NB4 (cell line): ENCODE results near the gene MRPL14.
"Not testable (repeated sequence)": the region's sequence is repeated elsewhere in the genome, so short reads cannot be mapped to it uniquely, and the experiment has no call there.

Source experiments
- DNase-seq: peaks from one replicate; pipeline ENCODE4 v3.0.0; 2010; ENCODE audit warnings: low read depth
- H3K4me3 ChIP-seq: one replicate; pipeline ENCODE4 v1.5.1; 2011; ENCODE audit warnings: mild to moderate bottlenecking, low read depth, low read length, moderate library complexity
- MAX ChIP-seq: IDR thresholded peaks from 2 replicates; pipeline ENCODE4 v1.6.1; 2011; ENCODE audit warnings: low read depth, low read length
- MYC ChIP-seq: IDR thresholded peaks from 2 replicates; pipeline ENCODE4 v1.6.1; 2011; ENCODE audit warnings: low read depth, low read length
- POLR2A ChIP-seq: IDR thresholded peaks from 2 replicates; pipeline ENCODE4 v1.6.1; 2011; ENCODE audit warnings: mild to moderate bottlenecking; ENCODE audit not compliant: insufficient read length; ENCODE audit errors: extremely low read depth
- TF ChIP-seq, protein P1 (sequence below): IDR thresholded peaks from one replicate; pipeline ENCODE4 v1.5.1; 2012; ENCODE audit warnings: low read depth, low read length

Gene MRPL14

DNA sequence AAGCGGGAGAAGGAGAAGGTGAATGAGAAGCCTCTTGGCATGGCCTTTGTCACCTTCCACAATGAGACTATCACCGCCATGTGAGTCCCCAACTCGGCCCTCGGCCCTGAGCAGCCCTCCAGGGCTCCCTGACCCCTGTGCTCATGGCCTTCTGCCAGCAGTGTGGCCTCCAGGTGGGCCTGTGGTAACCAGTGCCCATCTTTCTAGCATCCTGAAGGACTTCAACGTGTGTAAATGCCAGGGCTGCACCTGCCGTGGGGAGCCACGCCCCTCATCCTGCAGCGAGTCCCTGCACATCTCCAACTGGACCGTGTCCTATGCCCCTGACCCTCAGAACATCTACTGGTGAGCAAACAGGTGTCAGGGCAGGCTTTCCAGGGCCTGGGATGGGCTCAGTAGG, 21.1 kb upstream of the MRPL14 start:
- TF ChIP-seq POLR2A (no peak), MAX (no peak), MYC (no peak)
- TF ChIP-seq, protein P1, sequence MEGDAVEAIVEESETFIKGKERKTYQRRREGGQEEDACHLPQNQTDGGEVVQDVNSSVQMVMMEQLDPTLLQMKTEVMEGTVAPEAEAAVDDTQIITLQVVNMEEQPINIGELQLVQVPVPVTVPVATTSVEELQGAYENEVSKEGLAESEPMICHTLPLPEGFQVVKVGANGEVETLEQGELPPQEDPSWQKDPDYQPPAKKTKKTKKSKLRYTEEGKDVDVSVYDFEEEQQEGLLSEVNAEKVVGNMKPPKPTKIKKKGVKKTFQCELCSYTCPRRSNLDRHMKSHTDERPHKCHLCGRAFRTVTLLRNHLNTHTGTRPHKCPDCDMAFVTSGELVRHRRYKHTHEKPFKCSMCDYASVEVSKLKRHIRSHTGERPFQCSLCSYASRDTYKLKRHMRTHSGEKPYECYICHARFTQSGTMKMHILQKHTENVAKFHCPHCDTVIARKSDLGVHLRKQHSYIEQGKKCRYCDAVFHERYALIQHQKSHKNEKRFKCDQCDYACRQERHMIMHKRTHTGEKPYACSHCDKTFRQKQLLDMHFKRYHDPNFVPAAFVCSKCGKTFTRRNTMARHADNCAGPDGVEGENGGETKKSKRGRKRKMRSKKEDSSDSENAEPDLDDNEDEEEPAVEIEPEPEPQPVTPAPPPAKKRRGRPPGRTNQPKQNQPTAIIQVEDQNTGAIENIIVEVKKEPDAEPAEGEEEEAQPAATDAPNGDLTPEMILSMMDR, result no peak
- no peak for DNase-seq
- no peak overlapping the region for H3K4me3 ChIP-seq

- H3K4me3 ChIP-seq, result no peak overlapping the region
- TF ChIP-seq POLR2A (no peak), MAX (no peak), MYC (no peak)
- TF ChIP-seq, protein P1, result no peak
- no peak for DNase-seq
Measured at GRCh38 chr6:44147256-44147655, 20.0 kb upstream of the MRPL14 start.

DNA sequence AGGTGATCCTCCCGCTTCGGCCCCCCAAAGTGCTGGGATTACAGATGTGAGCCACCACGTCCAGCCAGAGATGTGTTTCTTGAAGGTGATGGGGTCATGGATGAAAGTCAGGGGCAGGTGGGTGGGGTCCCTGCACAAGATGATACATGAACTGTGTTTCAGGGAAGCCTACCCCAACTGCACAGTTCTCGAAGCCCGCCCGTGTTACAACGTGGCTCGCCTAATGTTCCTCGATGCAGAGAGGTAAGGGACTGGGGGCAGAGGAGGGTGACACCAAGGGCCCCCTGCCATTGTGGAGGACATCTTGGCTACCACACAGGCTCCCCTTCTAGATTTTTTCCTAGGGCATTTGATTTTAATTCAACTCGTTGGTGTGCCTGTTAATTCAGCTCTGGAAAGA, 19.4 kb upstream of the MRPL14 start:
- no peak for DNase-seq
- no peak for TF ChIP-seq POLR2A
- TF ChIP-seq, protein P1, result no peak
- no peak for TF ChIP-seq MAX
- no peak for TF ChIP-seq MYC
- no peak overlapping the region for H3K4me3 ChIP-seq

DNA sequence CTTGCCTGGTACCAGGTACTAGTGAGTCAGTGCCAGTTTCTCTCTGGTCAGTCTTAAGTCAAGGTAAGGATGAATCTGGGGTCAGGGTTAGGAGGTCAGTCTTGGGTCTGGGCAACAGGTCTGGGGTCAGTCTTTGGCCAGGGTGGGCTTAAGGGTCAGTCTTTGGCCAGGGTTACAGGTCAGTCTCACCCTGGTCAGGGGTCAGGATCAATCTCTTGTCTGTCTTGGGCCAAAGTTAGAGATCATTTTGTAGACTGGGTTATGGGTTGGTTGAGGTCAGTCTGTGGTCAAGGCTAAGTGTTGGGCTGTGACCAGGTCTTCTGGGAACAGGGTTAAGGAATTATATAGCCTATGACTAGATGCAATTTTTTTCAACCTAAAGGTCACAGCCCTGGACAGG, 18.6 kb upstream of the MRPL14 start:
- DNase-seq, result no peak

GRCh38 chr6:44144536-44144935, 17.3 kb upstream of the MRPL14 start:
- not testable (repeated sequence) for H3K4me3 ChIP-seq, DNase-seq

More for the DNA sequence above, 18.6 kb upstream of the MRPL14 start:
- no peak overlapping the region for H3K4me3 ChIP-seq
- TF ChIP-seq MYC (no peak), MAX (no peak), POLR2A (no peak)
- TF ChIP-seq, protein P1, result no peak

DNA sequence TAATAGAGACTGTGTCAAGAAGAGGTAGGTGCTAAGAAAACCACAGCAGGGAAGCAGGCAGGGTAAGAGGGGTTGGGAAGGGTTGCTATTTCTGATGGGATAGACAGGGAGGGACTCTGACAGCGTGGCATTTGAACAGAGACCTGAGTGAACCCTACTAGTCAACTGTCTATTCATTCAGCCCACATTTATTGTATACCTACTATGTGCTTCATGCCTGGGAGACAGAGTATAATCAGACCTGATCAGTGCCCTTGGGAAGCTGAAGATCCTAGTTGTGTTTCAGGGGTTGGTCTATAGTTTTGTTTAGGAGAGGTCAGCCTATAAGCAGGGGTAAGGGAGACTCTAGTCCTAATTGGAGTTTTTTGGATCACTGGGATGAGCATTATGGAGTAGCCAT, 16.5 kb upstream of the MRPL14 start:
- H3K4me3 ChIP-seq, result no peak overlapping the region
- no peak for TF ChIP-seq MYC
- TF ChIP-seq POLR2A, result no peak
- TF ChIP-seq, protein P1, result no peak
- TF ChIP-seq MAX, result no peak
- no peak for DNase-seq
